ENCODE results near the gene PDE6G. TPM values are rescaled to one million over a fixed set of nuclear protein-coding genes. Genes with fewer than 3 reads are reported as not detected.
A peak's percentile ranks its signal among the peaks of the same experiment; 100 is the strongest.
"Not testable (repeated sequence)": the region's sequence is repeated elsewhere in the genome, so short reads cannot be mapped to it uniquely, and the experiment has no call there.

PDE6G gene
- total RNA-seq, 1 experiment from 2014 or later, result not detected

GRCh38 chr17:81691196-81691595, 34.9 kb upstream of the PDE6G start:
- H3K27me3 ChIP-seq, result no peaks in the 10 kb centered on the region
- H3K9me3 ChIP-seq, result no peaks in the 10 kb centered on the region
- no peak for DNase-seq
- H3K36me3 ChIP-seq, result peaks cover 97% of the 10 kb centered on the region
- no peak overlapping the region for H3K4me3 ChIP-seq

GRCh38 chr17:81690549-81690948, 34.2 kb upstream of the PDE6G start:
- Histone ChIP-seq H3K36me3 (peaks cover 96% of the 10 kb centered on the region), H3K9me3 (no peaks in the 10 kb centered on the region), H3K4me3 (no peak overlapping the region), H3K27me3 (no peaks in the 10 kb centered on the region)
- no peak for DNase-seq

GRCh38 chr17:81690066-81690465, 33.7 kb upstream of the PDE6G start:
- no peak overlapping the region for H3K4me3 ChIP-seq
- no peaks in the 10 kb centered on the region for H3K9me3 ChIP-seq
- H3K27me3 ChIP-seq, result no peaks in the 10 kb centered on the region
- DNase-seq, result no peak
- H3K36me3 ChIP-seq, result peaks cover 95% of the 10 kb centered on the region

GRCh38 chr17:81688616-81689015, 32.3 kb upstream of the PDE6G start:
- Histone ChIP-seq H3K9me3 (no peaks in the 10 kb centered on the region), H3K27me3 (no peaks in the 10 kb centered on the region), H3K4me3 (no peak overlapping the region), H3K36me3 (peaks cover 86% of the 10 kb centered on the region)
- DNase-seq, result no peak

DNA sequence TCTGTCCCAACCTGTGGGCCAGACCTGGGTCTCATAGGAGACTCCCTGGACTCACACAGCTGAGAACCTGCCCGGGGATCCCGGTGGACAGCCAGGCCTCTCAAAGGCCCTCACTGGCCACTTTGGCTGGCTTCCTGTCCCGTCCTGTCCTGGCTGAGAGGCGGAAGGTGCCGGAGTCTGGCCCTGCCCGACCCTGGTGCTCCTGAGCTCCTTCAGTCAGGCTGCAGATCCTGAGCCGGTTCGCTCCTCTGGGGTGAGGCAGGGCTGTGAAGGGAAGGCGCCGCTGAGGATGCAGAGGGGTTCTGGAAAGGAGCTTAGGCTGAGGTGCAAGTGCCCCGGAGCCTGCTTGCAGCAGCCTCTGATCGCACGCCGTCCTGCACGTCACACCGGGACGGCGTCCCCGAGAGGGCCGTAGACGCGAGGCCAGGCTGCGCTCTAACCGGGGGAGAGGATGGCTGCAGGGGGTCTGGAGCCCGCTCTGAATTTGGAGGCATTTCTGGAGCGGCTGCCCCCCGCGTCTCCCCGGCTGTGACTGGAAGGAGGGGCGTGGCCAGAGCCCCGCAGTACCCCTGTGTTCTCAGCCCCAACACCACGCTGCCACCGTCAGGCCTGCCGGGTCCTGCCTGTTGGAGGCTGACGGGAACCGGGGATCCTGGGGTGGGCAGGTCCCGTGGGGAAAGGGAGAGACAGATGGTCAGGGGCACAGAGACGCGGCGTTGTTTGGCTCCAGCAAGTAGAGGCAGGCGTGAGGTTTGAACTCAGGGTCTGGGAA, 31.6 kb upstream of the PDE6G start:
- Histone ChIP-seq H3K4me3 (no peak overlapping the region), H3K27me3 (no peaks in the 10 kb centered on the region), H3K36me3 (peaks cover 80% of the 10 kb centered on the region), H3K9me3 (no peaks in the 10 kb centered on the region)
- no peak for DNase-seq

- no peak for DNase-seq
- Histone ChIP-seq H3K4me3 (no peak overlapping the region), H3K9me3 (no peaks in the 10 kb centered on the region), H3K27me3 (no peaks in the 10 kb centered on the region), H3K36me3 (peaks cover 74% of the 10 kb centered on the region)
These were observed 30.3 kb upstream of the PDE6G start for GRCh38 chr17:81686614-81687013.

DNA sequence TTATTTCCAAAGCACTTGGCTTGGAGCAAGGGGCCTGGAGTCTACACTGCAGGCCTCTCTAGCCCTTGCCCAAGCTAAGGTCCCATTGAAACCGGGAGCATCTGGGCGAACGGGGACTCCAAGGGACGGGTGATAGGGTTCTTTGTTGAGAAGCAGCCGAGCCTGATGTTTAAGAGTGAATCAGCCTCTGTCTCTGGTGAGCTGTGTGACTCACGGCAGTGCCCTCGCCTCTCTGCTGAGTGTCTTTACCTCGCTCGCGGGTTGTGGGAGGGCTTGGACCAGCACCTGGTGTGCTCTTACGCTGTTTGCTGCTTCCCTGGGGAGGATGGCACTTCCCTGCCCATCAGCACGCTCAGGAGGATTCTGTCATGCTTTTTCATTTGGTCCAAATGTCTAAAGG, 28.8 kb upstream of the PDE6G start:
- H3K36me3 ChIP-seq, result peaks cover 74% of the 10 kb centered on the region

GRCh38 chr17:81684442-81684911, 28.1 kb upstream of the PDE6G start:
- Histone ChIP-seq H3K9me3 (no peaks in the 10 kb centered on the region), H3K27me3 (no peaks in the 10 kb centered on the region), H3K36me3 (peaks cover 71% of the 10 kb centered on the region), H3K4me3 (peak overlapping the region; percentile 83)
- DNase-seq, result no peak

More for the DNA sequence above, 28.8 kb upstream of the PDE6G start:
- Histone ChIP-seq H3K9me3 (no peaks in the 10 kb centered on the region), H3K4me3 (peak overlapping the region; percentile 83), H3K27me3 (no peaks in the 10 kb centered on the region)
- peak; percentile 76 for DNase-seq

DNA sequence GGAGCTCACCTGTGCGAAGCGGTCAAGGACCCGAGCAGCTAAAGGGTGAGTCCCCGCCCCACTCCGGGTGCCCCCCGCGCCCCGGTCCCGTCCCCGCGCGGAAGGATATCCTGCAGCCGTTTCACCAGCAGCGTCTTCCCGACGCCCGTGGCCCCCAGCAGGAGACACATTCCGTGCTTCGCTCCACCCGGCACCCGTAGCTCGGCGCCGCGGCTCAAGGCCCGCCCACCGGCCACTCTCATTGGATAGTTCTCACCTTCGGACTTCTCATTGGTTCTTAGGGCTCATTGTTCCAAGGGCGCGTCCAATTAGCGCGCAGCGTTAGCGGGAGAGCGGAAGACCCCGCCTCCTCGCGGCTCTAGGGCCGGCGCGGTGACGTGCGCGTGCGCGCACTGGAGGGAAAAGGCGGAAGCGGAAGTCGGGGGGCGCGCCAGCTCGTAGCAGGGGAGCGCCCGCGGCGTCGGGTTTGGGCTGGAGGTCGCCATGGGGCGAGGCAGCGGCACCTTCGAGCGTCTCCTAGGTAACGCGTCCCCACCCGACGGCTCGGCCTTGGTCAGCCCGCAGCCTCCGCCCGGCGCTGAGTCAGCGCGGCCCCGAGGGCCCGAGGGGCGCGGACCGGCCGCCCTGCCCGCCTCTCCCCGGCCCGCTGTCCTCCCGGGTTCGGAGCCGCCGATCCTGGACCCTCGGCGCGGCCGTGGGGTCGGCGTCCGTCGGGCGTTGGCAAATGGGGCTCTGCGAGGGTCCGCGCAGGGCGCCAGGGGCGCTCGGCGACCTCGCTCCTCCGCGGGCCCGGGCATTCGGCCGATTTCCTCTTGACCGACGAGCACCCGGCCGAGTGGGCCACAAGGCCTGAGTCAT, 27.5 kb upstream of the PDE6G start, which contains the start of the genes ARL16 and HGS:
TSS of gene ARL16 (minus strand) at position 214 of the 858 bp plus-strand sequence. CDS start at position 170, 44 bp downstream.
TSS of gene HGS (plus strand) at position 428 of the 858 bp plus-strand sequence. CDS start at position 484, 56 bp downstream.
- peaks cover 67% of the 10 kb centered on the region for H3K36me3 ChIP-seq
- DNase-seq, result peak; percentile 98
- no peaks in the 10 kb centered on the region for H3K27me3 ChIP-seq
- no peaks in the 10 kb centered on the region for H3K9me3 ChIP-seq
- peak within 1 kb of the TSS; percentile 83 for H3K4me3 ChIP-seq

DNA sequence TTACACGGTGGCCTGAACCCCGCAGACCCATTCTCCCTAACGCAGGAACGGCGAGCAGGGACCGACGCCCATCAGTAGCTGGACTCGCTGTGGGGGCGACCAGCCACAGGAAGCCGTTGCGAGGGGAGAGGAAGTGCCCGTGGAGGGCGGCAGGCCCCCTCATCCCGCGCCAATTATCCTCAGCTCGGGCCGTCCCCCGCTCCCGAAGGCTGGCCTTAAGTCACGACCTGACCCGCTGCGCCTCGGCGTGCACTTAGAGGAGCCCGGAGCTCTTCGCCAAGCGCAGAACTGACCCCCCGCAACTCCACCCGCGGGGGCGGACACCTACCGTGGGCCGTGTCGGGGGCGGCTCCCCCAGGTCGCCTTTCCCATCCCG, 26.9 kb upstream of the PDE6G start:
- peaks cover 61% of the 10 kb centered on the region for H3K36me3 ChIP-seq
- H3K27me3 ChIP-seq, result no peaks in the 10 kb centered on the region
- no peaks in the 10 kb centered on the region for H3K9me3 ChIP-seq
- DNase-seq, result peak; percentile 40
- peak overlapping the region; percentile 83 for H3K4me3 ChIP-seq

DNA sequence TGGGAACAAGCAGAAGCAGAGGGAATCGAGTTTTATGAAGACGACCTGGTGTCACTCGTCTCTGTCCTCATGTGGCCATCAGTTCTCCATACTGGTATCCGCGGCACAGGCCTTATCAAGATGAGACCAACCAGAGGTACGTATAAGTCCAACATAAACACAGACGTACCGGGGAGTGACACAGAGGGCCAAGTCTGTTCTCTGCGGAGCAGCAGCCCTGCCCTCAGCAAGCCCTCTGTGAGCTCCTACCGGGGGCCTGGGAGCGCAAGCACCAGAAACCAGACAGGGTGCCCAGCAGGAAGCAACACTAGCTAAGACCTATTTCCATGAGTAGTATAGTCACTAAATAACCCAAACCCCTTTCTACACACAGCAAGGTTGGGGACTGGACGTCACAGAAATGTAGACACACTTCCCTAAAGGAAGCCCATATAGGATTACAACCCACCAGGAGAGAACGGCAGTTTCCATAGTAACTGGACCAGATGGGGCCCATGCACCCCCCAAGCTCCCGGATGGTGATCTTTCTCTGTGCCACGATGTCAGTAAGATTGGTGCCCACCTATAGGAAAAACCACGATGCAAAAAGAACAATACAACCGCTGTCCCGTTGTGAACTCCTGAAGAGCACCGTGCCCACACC, 26.3 kb upstream of the PDE6G start:
- Histone ChIP-seq H3K4me3 (peak overlapping the region; percentile 83), H3K36me3 (peaks cover 56% of the 10 kb centered on the region), H3K9me3 (no peaks in the 10 kb centered on the region), H3K27me3 (no peaks in the 10 kb centered on the region)
- no peak for DNase-seq

GRCh38 chr17:81681672-81682071, 25.3 kb upstream of the PDE6G start:
- Histone ChIP-seq H3K9me3 (no peaks in the 10 kb centered on the region), H3K4me3 (no peak overlapping the region; the same call in 1 of the 2 replicates), H3K27me3 (no peaks in the 10 kb centered on the region), H3K36me3 (peaks cover 46% of the 10 kb centered on the region)
- DNase-seq, result peak; percentile 68

GRCh38 chr17:81680150-81680549, 23.8 kb upstream of the PDE6G start:
- Histone ChIP-seq H3K36me3 (peaks cover 34% of the 10 kb centered on the region), H3K4me3 (no peak overlapping the region), H3K9me3 (no peaks in the 10 kb centered on the region), H3K27me3 (no peaks in the 10 kb centered on the region)
- no peak for DNase-seq

- no peak overlapping the region for H3K4me3 ChIP-seq
- no peaks in the 10 kb centered on the region for H3K27me3 ChIP-seq
- H3K9me3 ChIP-seq, result no peaks in the 10 kb centered on the region
- DNase-seq, result no peak
- peaks cover 48% of the 10 kb centered on the region for H3K36me3 ChIP-seq
These were observed 20.6 kb upstream of the PDE6G start for GRCh38 chr17:81676906-81677305.

- H3K27me3 ChIP-seq, DNase-seq, H3K4me3 ChIP-seq, H3K9me3 ChIP-seq: not testable (repeated sequence)
- peaks cover 48% of the 10 kb centered on the region for H3K36me3 ChIP-seq
These were observed 19.3 kb upstream of the PDE6G start for GRCh38 chr17:81675515-81676221.

GRCh38 chr17:81673561-81674258, 17.4 kb upstream of the PDE6G start:
- H3K36me3 ChIP-seq, result peaks cover 57% of the 10 kb centered on the region
- H3K4me3 ChIP-seq, result no peak overlapping the region
- no peak for DNase-seq
- H3K9me3 ChIP-seq, result no peaks in the 10 kb centered on the region
- H3K27me3 ChIP-seq, result no peaks in the 10 kb centered on the region
